COR-L47 (cell line): ENCODE data around the gene TBX18.

Source experiments
- DNase-seq: peaks from one replicate; lab custom pipeline; 2025; lab: John Stamatoyannopoulos, UW

The TBX18 gene

GRCh38 chr6:84764332-84765049, at the start of gene TBX18:
Gene TBX18 (minus strand): TSS chr6:84764598. CDS start chr6:84764181, 417 bp downstream.
- peak; percentile 87 for DNase-seq

DNA sequence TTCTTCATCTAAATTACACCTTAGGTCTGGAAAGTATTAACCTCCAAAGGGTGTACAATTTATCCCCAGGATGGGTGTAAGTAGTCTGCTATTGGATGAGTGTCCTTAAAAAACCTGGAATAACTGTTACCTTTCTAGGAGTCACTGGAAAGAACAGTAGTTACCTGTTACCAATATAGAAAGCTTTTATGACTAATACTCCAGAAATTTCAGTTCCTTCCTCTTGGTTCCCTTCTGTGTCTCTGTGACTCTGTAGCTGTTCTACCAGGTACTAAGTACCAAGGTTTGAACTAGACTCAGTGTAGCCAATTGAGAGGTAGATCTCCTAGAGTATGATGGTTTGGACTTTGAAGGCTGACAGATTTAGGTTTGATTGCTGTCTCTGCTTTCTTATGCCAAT, 47.0 kb upstream of the TBX18 start:
- DNase-seq: no peak

DNA sequence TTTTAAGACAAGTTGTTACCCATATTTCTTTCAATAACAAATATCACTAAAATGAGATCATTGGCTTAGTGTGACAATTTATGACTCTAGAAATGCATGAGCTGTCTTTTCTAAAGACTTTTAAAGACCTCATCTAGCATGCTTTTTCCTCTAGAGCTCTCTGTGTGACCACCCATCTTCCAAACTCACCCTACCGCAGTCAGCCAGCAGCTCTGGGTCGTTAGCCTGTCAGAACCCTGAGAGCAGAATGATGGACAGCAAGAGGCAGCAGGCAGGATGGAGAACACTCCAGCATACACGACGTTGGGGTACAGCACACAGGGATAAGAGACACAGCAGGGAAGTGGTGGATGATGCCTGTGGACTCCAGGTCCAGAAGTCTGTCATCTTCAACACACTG, 45.1 kb upstream of the TBX18 start:
- no peak for DNase-seq

- no peak for DNase-seq
These were observed 44.2 kb upstream of the TBX18 start for GRCh38 chr6:84808491-84809061.

GRCh38 chr6:84805145-84805544, 40.7 kb upstream of the TBX18 start:
- no peak for DNase-seq

DNA sequence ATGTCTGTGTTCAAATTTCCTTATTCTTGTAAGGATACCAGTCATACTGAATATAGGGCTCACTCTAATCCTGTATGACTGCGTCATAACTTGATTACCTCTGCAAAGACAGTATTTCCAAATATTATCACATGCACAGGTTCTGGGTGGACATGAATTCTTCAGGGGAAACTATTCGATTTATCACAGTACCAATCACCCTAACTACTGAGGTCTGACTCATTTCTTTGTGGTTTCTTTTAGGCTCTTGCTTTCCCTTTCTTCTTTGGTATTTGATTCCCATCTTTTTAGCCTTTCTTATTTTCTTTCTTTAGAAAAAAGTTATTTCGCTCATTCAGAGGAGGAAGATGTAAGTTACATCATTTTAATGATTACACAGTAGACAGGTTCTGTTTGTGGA, 40.3 kb upstream of the TBX18 start:
- DNase-seq: no peak

DNA sequence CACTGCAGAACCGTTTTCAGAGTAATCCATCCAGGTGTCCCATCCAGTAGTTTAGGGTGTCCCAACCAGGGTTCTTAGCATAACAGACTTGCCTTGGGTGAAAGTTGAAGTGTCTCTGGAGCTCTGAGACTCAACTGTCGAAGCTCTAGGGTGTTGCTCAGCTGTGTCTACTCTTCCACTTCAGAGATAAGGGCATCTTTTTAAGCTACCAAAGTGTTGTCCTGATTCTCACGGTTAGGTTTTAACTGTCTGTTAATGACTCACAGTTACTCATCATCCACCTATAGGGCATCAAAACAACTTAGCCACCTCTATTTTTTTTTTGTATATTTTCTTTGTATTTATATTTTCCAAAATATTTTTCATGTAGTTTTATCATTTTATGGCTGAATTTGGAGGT, 36.9 kb upstream of the TBX18 start:
- no peak for DNase-seq

DNA sequence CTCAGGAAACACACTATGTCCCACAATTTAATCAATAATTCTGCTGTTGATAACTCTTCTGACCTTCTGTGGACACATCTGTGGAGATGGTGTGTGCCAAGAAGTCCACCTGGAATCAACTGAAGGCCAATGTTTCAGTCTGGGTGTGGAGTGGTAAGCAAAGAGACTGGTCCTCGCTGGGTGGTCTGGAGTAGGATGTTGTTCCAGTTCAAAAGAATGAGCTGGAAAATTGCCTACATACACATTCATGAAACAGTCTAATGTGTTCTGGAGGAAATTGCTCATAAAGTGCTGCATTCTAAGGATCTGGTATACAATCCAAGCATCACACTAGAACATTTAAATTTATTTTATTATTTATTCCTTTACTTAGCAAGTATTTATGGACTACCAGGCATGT, 33.9 kb upstream of the TBX18 start:
- DNase-seq: no peak

GRCh38 chr6:84796343-84796742, 31.9 kb upstream of the TBX18 start:
- no peak for DNase-seq

- no peak for DNase-seq
These were observed 27.5 kb upstream of the TBX18 start for GRCh38 chr6:84791927-84792326.

GRCh38 chr6:84791233-84791632, 26.8 kb upstream of the TBX18 start:
- DNase-seq: peak; percentile 23

GRCh38 chr6:84789170-84789569, 24.8 kb upstream of the TBX18 start:
- no peak for DNase-seq

GRCh38 chr6:84788689-84789088, 24.3 kb upstream of the TBX18 start:
- no peak for DNase-seq

GRCh38 chr6:84785671-84786070, 21.3 kb upstream of the TBX18 start:
- DNase-seq: no peak

DNA sequence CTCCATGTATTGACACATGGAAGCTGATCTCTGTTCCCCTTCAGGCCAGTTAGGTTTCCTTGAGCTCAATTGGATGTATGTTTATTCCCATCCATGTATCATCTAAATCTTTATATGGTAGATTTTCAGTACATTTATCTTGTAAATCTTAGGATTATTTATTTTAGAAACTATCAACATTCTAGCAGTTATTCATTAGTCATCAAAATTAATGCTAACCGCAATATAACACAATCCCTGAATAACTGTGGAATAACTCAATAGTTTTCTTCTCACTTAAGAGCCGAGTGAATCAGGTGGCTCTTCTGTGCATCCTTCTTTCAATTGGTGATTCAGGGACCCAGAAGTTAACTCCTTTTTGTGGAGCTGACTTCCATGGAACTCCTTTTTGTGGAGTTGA, 15.5 kb upstream of the TBX18 start:
- DNase-seq: no peak

DNA sequence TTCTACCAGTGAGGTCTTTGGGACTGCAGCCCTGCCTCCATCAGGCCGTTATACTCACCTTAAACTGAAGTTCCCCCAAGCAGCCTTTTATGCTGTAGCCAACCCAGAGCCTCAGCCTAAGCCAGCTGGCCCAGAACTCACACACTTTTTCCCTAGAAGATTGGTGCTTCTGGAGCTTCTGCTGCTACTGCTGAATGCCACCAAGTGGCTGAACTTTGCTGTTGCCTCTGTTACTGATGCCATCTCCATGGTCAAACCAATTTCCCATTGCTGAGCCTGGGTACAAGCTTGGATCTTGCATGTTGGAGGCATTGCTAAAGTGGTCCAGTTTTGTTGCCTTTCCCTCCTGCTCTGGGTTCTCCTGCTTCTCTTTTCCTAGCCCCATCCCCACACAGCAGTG, 15.0 kb upstream of the TBX18 start:
- DNase-seq: no peak

DNA sequence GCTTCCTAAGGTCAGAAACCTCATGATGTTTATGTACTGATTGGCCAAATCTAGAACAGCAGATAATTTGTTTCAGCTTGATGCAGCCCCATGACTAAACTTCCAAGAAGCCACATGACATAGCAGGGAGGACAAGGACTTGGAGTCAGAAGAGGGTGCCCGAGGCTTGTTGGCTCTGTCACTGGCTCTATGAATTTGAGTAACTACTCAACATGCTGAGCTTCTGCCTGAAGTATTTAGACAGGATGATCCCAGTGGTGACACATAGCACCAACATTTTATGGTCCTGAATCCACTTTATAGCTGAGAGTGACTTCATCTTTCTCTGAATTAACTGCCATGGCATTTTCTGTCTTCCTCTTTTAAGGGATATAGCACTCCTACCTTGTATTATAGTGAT, 13.5 kb upstream of the TBX18 start:
- no peak for DNase-seq

GRCh38 chr6:84776392-84776791, 12.0 kb upstream of the TBX18 start:
- DNase-seq: no peak

DNA sequence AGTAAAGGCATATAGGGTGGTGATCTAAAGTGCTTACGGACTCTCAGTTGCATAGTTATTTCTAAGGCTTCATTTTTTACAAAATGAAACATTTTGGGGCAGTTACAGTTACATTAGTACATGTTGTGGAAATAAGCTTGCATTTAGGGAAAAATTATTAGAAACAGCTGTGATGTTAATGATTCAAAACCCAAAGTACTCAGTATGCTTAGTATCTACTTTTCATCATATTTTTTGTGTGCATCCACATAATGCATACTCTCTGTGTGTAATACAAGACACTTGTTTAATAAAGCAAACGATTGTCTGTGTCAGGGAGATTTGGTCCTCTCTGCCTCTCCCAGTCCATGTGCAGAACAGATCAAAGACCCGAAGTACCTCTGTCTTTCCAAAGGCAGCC, 11.4 kb upstream of the TBX18 start:
- no peak for DNase-seq

DNA sequence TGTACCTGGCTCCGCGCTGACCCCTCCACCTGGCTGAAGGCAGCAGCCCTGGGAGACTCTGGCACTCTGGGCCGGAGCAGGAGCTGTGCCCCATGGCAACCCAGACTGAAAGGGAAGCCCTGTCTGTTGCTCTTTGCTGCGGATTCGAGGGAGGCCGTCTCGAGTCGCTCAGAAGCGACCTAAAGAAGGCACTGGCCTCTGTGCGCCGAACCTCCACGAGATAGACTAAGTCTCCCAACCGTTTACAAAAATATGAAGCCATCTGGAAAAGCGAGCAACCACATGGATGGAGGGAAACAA, 10.5 kb upstream of the TBX18 start:
- DNase-seq: no peak

DNA sequence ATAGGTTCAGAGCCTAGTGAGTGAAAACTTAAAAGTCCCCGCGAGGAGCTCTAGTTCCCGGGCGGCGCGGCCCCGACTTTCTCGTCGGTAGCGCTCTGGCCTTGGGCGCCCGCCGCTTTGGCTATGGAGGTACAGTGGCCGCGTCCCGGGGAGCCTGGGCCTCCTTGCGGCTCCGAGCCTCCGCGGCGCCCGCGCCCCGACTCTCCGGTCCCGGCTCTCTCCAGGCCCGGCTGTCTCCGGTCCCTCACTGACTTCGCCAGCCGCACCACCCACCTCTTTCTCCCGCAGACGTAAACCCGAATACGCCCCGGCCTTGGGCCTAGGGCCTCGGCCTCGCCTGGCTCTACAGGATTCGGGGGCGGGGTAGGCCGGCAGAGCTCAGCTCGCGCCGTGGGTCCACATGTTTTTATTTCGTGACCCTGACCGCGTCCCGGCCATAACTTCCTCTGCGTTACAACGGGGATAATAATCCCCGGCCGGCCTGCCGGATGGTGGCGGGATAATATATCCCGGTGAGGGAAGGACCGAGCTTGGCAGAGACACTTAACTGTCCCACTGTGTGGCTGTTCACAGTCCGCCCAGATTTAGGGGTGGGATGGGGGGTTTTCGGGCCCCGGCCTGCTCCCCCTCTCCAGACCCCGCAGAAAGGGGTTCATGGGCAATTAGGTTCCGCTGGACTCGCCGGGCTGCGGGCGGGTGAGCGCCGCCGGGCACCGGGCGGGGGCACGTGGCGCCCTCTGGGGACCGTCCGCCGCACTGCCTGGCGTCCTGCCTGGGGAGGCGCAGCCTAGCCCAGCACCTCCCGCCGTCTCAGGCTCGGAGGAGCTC, 10.0 kb upstream of the TBX18 start:
- peak; percentile 22 for DNase-seq

DNA sequence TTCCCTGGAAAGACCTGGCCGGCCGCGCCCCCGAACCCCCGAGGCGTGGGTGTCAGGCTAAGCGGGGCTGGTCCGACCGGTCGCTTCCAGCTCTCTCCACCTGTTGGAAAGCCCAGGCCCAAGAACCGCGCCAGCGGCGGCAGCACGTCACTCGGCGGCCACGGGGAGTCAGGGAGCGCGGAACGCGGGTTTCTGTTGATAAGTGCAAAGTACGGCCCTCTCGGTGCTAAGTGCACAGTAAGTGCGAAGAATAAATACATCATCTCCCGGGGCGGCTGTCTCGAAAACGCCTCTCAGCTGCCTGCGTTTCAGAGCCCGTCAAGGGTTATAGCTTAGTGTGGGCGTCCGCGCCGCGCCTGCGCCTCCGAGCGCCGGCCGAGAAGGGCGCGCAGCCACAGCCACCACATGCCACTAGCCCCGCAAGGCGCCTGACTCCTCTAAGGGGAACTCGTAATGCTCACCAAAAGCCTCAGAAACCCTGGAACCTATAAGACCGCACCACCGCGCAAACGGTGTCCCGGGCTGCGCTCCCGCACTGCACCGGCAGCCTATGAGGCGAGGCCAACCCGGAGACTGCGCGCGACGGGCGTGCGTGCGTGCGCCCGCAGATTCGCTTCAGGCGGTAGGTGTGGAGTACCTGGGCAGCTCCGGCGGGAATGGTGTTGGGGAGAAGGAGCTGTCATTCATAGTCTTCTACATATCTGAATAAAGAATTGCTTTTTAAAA, 9.2 kb upstream of the TBX18 start:
- peak; percentile 24 for DNase-seq

DNA sequence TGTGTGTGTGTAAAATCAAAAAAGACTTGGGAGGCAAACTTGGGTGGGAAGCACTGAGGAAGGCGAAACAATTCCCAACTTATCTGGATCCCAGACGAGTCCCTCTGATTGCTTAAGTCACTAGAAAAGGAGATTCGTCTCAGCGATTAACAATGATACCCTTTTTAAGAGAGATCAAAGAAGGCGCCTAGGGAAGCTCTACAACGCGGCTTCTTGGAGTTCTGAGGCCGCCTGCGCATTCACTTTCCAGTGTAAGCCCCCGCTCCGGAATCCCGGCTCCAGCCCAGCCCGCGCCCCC, 8.7 kb upstream of the TBX18 start:
- DNase-seq: no peak
